Measurements from ENCODE around the gene CKS1B.
A peak's percentile ranks its signal among the peaks of the same experiment; 100 is the strongest.
"Not testable (repeated sequence)": the region's sequence is repeated elsewhere in the genome, so short reads cannot be mapped to it uniquely, and the experiment has no call there.

The CKS1B gene

DNA sequence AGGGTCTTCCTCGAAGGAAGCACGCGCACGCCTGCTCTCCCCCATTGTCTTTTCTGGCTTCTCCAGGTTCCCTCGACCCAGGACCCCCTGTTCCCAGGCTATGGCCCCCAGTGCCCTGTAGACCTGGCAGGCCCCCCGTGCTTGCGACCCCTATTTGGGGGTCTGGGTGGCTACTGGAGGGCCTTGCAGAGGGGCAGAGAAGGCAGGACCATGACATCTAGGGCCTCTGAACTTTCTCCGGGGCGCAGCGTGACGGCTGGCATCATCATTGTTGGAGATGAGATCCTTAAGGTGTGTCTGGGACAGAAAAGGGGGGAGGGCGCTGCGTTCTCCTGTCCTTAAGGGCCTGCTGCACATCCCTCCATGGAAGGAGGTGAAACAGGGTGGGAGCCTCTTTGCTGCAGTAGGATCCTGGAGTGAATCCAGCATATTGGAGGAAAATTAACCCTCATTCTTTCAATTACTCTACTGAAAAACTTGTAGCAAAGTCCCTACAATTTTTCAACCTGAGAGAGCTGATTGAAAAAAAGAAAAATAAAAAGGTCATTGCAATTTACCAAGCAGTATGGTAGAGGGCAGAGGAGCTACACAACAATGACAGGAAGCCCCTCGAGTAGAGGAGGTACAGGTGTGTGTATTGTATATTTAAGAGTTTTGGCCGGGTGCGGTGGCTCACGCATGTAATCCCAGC, 9.4 kb downstream of the CKS1B start:
- no peak for DNase-seq (ENCODE audit: low read depth in 2 of 3, low spot score in 2 of 3)

- not testable (repeated sequence) for DNase-seq (ENCODE audit: low read depth in 2 of 3, low spot score in 2 of 3)
These were observed 12.3 kb downstream of the CKS1B start for GRCh38 chr1:154986736-154987135.

DNA sequence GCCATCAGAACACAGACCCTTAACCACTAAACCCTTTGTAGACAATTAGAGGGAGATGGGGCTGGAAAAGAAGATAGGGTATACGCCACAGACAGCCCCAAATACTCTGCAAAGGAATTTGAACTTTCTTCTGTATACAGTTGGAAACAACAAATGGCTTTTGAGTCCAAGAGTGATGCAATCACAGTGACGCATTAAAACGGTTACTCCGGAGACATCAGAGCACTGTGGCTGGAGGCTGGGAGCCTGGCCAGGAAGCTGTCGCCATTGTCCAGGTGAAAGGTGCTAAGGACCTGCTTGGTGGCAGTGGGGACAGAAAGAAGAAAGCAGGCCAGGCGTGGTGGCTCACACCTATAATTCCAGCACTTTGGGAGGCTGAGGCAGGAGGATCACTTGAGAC, 12.8 kb downstream of the CKS1B start:
- DNase-seq (ENCODE audit: low read depth in 2 of 3, low spot score in 2 of 3) = no peak

GRCh38 chr1:154988058-154988954, 13.8 kb downstream of the CKS1B start:
- no peak for DNase-seq (ENCODE audit: low read depth in 2 of 3, low spot score in 2 of 3)

DNA sequence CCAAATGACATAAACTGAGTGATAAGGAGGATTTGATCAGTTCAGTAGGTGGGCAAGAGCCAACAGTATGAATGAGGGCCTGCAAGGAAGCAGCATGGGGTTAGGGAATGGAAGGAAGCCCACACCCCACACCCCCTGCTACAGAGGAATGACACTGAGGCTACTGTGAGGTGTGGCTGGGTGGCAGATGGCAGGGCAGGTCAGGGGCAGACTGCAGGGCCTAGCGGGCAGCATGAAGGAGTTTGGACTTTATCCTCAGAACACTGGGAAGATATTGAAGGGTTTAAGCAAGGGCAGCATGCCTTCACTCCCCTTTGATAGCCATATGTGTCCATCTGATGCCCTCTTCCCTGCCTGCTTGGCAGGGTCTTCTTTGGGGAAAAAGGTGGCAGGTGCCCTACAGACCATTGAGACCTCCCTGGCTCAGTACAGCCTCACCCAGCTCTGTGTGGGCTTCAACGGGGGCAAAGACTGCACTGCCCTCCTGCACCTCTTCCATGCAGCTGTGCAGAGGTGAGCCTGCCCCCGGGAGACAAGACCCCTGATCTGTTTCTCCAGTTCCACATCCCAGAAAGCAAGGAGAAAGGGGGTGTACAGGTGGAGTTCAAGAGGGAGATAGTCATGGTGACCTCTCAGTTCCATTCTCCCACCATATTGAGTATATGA, 14.8 kb downstream of the CKS1B start:
- DNase-seq (ENCODE audit: low read depth in 2 of 3, low spot score in 2 of 3) = no peak

DNA sequence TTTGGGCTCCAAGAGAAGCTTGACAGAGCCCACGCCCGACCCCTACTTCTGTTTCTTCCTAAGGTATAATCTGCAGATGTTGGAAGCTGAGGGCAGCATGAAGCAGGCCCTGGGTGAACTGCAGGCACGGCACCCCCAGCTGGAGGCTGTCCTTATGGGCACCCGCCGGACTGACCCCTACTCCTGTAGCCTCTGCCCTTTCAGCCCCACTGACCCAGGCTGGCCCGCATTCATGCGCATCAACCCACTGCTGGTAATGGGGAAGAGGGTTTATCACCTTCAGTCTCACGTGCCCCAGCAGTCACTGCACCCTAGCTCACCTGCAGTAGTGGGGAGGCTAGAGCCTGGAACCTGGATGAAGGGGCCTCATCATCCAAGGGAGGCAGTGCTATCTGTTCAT, 15.8 kb downstream of the CKS1B start:
- DNase-seq (ENCODE audit: low read depth in 2 of 3, low spot score in 2 of 3) = no peak

GRCh38 chr1:154992721-154993571, 18.5 kb downstream of the CKS1B start:
- DNase-seq (ENCODE audit: low read depth in 2 of 3, low spot score in 2 of 3) = no peak

- no peak for DNase-seq (ENCODE audit: low read depth in 2 of 3, low spot score in 2 of 3)
These were observed 19.2 kb downstream of the CKS1B start, which contains the start of gene LENEP for GRCh38 chr1:154993572-154994268. Gene LENEP, plus strand, starts transcription at chr1:154993586. Its CDS starts 22 bp downstream, at chr1:154993608.

DNA sequence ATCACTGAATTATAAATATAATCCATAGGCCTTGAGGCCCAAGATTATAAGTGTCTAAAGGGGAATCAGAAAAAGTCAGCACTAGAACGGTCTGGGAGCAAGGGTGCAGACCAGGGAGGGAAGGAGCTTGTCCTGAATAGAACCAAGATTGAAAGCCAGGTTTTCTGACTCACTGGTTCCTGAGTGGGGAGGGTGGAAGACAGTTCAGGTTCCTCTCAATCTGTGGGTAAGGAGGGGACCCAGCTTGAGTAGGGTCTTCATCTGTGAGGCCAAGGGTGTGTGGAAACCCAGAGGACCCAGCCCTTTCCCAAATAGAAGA, 19.7 kb downstream of the CKS1B start:
- no peak for DNase-seq (ENCODE audit: low read depth in 2 of 3, low spot score in 2 of 3)

DNA sequence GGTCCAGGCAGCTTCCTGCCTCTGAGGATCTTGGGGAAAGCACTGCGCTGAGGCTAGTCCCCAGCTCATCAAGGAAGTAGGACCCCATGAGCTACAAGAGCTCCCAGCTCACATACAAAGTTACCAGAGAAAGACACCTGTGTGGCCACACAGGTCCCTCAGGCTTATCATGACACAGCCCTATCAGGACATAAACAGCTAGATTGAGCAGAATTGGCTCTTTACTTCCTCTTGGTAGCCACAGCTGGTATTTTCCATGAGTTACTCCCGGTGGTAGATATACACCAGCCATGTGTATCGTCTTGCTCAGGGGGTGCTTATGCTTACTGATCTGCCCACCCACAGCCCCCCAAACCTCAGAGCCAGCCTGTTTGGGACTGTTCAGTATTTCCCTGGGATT, 20.1 kb downstream of the CKS1B start:
- no peak for DNase-seq (ENCODE audit: low read depth in 2 of 3, low spot score in 2 of 3)

- DNase-seq (ENCODE audit: low read depth in 2 of 3, low spot score in 2 of 3) = not testable (repeated sequence)
These were observed 21.0 kb downstream of the CKS1B start for GRCh38 chr1:154995301-154995983.

DNA sequence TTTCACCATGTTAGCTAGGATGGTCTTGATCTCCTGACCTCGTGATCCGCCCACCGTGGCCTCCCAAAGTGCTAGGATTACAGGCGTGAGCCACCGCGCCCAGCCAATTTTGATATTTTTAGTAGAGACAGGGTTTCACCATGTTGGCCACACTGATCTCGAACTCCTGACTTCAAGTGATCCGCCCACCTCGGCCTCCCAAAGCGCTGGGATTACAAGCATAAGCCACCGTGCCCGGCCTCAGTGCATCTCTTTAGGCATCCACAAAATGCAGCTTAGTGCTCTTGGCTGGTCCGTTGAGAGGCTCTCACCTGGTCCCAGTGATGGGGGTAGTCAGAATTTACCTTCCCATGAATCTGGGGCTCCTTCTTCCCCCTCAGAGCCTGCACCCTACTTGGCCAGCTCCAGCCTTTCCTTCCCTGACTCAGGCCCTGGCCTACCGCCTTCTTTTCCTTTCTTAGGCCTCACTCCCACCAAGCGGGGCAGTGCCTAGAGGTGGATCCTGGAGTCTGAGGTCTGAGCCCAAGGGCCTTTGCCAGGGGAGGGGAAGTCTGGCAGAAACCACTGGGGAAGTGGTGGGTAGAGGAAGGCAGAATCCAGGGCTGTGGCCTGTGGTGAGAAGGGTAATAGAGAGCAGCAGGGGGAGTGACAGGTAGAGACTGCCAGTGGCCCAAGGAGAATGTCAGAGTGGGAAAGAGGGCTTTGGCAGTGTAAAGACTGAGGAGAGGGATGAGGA, 22.7 kb downstream of the CKS1B start:
- DNase-seq (ENCODE audit: low read depth in 2 of 3, low spot score in 2 of 3) = no peak

DNA sequence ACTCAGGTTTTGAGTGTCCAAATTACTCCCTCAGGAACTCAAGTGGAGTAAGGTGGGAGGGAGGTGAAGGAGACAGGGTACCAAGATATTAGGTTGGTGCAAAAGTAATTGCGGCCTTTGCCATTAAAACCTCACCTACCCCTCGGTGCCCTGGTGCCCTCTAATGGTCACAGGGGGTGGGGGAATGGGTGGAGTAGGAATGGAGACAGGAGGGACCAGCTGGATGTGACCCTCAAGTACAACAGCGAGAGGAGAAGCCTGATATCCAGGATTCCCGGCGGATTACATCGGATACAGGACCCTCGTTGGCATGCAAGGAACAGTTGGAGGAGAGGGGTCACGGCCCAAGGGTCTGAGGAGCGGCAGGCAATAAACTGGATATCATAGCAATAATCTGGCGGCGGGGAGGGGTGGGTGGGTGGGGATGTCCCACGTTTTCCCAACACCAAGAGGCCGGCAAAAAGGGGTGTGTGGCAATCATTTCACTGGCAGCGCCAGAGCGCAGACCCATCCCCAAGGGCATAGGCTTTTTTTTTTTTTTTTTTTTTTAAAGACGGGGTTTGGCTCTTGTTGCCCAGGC, 23.8 kb downstream of the CKS1B start:
- DNase-seq (ENCODE audit: low read depth in 2 of 3, low spot score in 2 of 3) = no peak

- peak; percentile 65 to 76 (median 70) for DNase-seq (ENCODE audit: low read depth in 2 of 3, low spot score in 2 of 3)
These were observed 24.5 kb downstream of the CKS1B start for GRCh38 chr1:154998818-154999570.

DNA sequence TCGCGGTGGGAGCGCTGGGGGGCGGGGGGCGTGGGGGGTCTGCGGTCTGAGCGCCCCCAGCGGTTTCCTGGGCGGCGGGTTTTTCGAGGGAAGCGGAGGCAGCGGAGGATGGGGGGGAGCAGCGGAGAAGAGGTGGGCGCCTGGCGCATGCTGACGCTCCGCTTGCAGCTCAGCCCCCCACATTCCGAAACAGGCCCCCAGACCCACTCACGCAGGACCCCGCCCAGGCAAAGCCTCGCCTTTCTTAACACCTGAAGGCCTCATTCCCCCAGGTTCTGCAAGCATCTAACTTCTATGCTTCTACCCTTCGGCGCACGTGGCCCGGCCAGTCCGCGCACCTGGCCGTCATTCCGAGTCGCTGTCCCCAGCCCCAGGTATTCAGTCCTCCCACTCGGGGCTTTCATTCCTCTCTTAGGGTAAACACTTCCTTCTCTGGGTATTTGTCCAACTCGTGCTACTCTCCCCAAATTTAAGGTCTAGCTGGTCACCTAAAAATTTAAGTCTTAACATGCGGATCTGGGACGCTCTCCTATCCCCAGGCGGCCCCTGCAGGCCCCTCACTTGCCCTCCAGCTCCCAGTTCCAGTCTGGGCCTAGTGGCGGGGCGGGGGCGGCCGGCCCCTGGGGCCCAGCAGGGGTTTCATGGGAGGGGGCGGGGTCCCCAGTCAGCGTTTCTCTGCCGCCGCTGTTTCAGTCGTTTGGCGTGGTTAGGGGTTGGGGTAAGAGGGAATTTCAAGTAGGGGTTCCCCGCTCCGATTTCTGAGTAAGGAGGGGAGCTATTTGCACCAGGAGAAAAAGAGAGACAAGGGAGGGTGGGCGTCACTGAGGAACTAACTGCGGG, 25.3 kb downstream of the CKS1B start:
- peak in 2 of 3 experiments; percentile 46 to 67 for DNase-seq (ENCODE audit: low read depth in 2 of 3, low spot score in 2 of 3)

DNA sequence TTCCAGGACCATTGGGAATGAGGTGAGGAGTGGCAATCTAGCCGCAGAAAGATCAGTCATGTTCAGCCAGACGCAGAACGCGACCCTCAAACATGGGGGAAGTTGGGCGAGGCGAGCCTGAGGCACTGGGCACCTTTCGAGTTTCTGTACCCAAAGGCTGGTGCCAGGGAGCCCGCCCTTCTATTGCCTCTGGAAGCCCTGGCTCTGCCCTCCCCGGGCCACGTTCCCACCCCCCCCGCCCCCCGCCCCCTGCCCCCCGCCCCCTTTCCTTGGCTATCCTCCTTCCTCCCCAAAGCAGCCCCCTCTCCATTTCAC, 25.9 kb downstream of the CKS1B start:
- DNase-seq (ENCODE audit: low read depth in 2 of 3, low spot score in 2 of 3) = no peak

DNA sequence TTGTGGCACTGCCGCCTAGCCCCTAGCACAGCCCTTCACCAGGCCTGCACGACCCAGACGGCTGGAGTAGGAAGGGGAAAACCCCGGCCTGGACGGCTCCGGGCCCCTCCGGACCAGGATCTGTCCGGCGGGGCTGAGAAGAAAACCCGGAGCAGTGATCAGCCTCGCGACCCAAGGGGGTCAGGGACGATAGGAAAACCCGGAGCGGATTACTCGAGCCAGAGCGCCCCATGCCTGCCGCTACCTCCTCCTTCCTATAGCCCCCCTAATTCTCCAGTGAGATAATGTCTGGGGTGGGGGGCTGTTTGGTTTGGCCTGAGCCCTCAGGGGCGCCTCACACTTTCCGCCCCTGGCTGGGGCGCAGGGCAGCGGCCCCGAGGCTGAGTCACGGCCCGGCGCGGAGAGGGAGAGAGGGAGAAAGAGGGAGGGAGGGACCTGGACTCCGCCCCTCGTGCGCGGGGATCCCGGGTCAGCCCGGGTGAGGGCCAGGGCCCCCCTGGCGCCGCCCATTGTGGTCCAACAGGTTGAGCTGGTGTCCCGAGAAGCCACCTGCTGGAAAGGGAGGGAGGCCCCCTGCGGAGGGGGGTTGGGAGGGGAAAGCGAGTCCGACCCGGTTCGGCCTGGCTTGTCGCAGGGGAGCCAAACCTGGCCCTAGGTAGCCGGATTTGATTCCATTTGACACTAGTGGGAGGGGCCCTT, 26.4 kb downstream of the CKS1B start:
- DNase-seq (ENCODE audit: low read depth in 2 of 3, low spot score in 2 of 3) = peak; percentile 66 to 81 (median 79)
